Stimulated activated CD4-positive, alpha-beta T cell treated with anti-CD3 and anti-CD28 coated beads, TNF-alpha, amount 100 ng/mL, for 4 hours (primary cell): Measurements from ENCODE around the gene ARL8A.
"Not testable (repeated sequence)": the region's sequence is repeated elsewhere in the genome, so short reads cannot be mapped to it uniquely, and the experiment has no call there.

Source experiments
- DNase-seq, 3 experiments: peaks; one replicate each; pipeline ENCODE4 v3.0.0-alpha.2; 2020; ENCODE audit warnings: low read depth in 3 of 3

Gene ARL8A

GRCh38 chr1:202158810-202159533 is 14.4 kb upstream of the ARL8A start:
- no peak for DNase-seq

- DNase-seq: no peak
Measured at GRCh38 chr1:202157945-202158344, 13.4 kb upstream of the ARL8A start.

- DNase-seq: no peak
Measured at GRCh38 chr1:202156590-202156989, 12.1 kb upstream of the ARL8A start.

- no peak for DNase-seq
Measured at GRCh38 chr1:202155478-202156021, 11.0 kb upstream of the ARL8A start.

GRCh38 chr1:202154766-202155477 is 10.4 kb upstream of the ARL8A start:
- no peak for DNase-seq

GRCh38 chr1:202154148-202154765 is 9.7 kb upstream of the ARL8A start:
- DNase-seq: no peak

GRCh38 chr1:202153284-202153683 is 8.7 kb upstream of the ARL8A start:
- no peak for DNase-seq

GRCh38 chr1:202152399-202152798 is 7.9 kb upstream of the ARL8A start:
- no peak for DNase-seq

GRCh38 chr1:202151045-202151444 is 6.5 kb upstream of the ARL8A start:
- DNase-seq: no peak

- DNase-seq: no peak
Measured at GRCh38 chr1:202150602-202151001, 6.1 kb upstream of the ARL8A start.

GRCh38 chr1:202150187-202150586 is 5.7 kb upstream of the ARL8A start:
- no peak for DNase-seq

GRCh38 chr1:202149566-202149965 is 5.0 kb upstream of the ARL8A start:
- no peak for DNase-seq

- no peak for DNase-seq
Measured at GRCh38 chr1:202148391-202148790, 3.9 kb upstream of the ARL8A start.

- DNase-seq: no peak
Measured at GRCh38 chr1:202146993-202147392, 2.5 kb upstream of the ARL8A start.

- DNase-seq: no peak
Measured at GRCh38 chr1:202146279-202146678, 1.7 kb upstream of the ARL8A start.

GRCh38 chr1:202145744-202146140 is 1.2 kb upstream of the ARL8A start:
- DNase-seq: not testable (repeated sequence)

GRCh38 chr1:202145068-202145743 is 669 bp upstream of the ARL8A start:
- no peak for DNase-seq

- DNase-seq: no peak
Measured at GRCh38 chr1:202143768-202144401, 652 bp downstream of the ARL8A start.

- DNase-seq: no peak
Measured at GRCh38 chr1:202143011-202143767, 1.3 kb downstream of the ARL8A start.

GRCh38 chr1:202141468-202141867 is 3.1 kb downstream of the ARL8A start:
- DNase-seq: not testable (repeated sequence)

GRCh38 chr1:202140833-202141232 is 3.7 kb downstream of the ARL8A start:
- DNase-seq: no peak
